BLaER1 treated with 17β-estradiol and CSF1 and Interleukin-3, amounts not matched to agents 10 nM and 100 nM (cell line): ENCODE data around the gene SCT.

Source experiments
- H3K27ac ChIP-seq, 11 experiments: shearing (Covaris generic); formaldehyde crosslinking; 2 replicates each; pipeline ENCODE4 v1.8.1; 2022
- H3K27me3 ChIP-seq, 11 experiments: shearing (Covaris generic); formaldehyde crosslinking; 2 replicates each; pipeline ENCODE4 v1.8.1; 2022
- H3K36me3 ChIP-seq, 11 experiments: shearing (Covaris generic); formaldehyde crosslinking; 2 replicates each; pipeline ENCODE4 v1.8.1; 2022
- H3K4me1 ChIP-seq, 10 experiments: shearing (Covaris generic); formaldehyde crosslinking; 2 replicates each; pipeline ENCODE4 v1.8.1; 2022
- H3K4me2 ChIP-seq, 11 experiments: shearing (Covaris generic); formaldehyde crosslinking; 2 replicates each; pipeline ENCODE4 v1.8.1; 2022
- H3K4me3 ChIP-seq, 10 experiments: shearing (Covaris generic); formaldehyde crosslinking; 2 replicates each; pipeline ENCODE4 v1.8.1; 2022
- H3K9ac ChIP-seq, 11 experiments: shearing (Covaris generic); formaldehyde crosslinking; 2 replicates each; pipeline ENCODE4 v1.8.1; 2022
- H3K9me3 ChIP-seq, 11 experiments: shearing (Covaris generic); formaldehyde crosslinking; replicated peaks in 1 of 11; 2 replicates each; pipeline ENCODE4 v1.8.1; 2022
- H4K20me1 ChIP-seq, 11 experiments: shearing (Covaris generic); formaldehyde crosslinking; 2 replicates each; pipeline ENCODE4 v1.8.1; 2022
- Cebpa-rat ChIP-seq, 11 experiments: shearing (Covaris generic); IDR thresholded peaks; 2 replicates each; pipeline ENCODE4 v1.8.1; 2022

SCT gene, protein sequence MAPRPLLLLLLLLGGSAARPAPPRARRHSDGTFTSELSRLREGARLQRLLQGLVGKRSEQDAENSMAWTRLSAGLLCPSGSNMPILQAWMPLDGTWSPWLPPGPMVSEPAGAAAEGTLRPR

DNA sequence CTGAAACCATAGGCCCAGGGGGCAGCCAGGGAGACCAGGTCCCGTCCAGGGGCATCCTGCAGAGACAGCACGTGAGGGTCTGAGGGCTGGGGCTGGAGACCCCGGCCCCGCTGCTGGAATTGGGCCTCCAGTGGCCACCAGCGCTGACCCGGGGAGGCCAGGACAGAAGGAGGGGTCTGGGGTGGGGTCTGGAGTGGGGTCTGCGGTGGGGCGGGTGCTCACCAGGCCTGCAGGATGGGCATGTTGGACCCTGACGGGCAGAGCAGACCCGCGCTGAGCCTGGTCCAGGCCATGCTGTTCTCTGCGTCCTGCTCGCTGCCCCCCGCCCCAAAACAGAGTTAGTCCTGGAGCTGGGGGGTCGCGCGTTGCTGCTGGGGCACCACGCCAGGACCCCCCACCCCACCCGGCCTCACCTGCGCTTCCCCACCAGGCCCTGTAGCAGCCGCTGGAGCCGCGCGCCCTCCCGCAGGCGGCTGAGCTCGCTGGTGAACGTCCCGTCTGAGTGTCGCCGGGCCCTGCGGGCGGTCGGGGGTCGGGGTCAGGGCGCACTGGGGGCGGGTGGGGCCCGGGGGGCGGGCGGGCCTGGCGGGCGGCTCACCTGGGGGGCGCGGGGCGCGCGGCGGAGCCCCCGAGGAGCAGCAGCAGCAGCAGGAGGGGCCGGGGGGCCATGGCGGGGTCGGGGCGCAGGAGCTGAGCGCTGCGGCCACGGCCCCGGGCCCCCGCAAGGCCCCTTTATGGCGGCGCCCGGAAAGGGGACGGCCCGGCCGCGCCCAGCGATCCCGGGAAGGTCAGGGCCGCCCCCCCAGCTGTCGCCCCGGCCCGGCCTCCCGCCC lies at the start of gene SCT:
Gene SCT, minus strand, starts transcription at position 707 of the 833 bp plus-strand sequence. Its CDS starts 38 bp downstream, at position 669.
- no peak for TF ChIP-seq Cebpa-rat (IDR thresholded peaks at IDR 0.05)
- peaks cover 24 to 78% (median 47%) of the 10 kb centered on the region in 11 experiments; a peak in 21 of 22 replicates for H4K20me1 ChIP-seq
- peak within 1 kb of the TSS; percentile 86 to 98 (median 96) for H3K4me2 ChIP-seq

DNA sequence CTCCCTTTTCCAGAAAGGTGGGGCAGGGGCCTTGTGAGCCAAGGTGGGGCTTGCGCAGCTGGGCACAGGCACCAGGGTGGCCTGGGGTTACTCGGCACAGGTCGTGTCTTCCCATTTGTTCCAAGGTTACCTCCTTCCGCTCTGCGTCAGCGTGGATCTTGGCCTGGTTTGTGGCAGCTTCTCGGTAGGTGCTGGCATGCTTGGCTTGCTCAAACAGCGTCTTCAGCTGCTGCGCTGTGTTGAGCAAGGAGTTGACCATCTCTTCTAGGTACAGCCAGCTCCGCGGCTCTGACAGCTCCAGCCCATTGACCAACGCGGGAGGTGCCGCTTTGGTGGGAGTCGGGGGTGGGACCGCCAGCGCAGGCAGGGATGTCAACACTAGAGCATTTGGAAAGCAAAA lies 47.4 kb upstream of the SCT start:
- Histone ChIP-seq H3K27me3 (no peaks in the 10 kb centered on the region), H3K9me3 (no peaks in the 10 kb centered on the region), H3K4me1 (no peaks in the 10 kb centered on the region), H3K4me2 (no peak overlapping the region), H3K9ac (no peak overlapping the region), H3K27ac (no peak overlapping the region), H3K4me3 (no peak overlapping the region), H3K36me3 (peaks cover 76 to 89% (median 85%) of the 10 kb centered on the region in 11 experiments), H4K20me1 (peaks cover 0 to 47% (median 14%) of the 10 kb centered on the region in 11 experiments; a peak in 11 of 22 replicates)
- no peak for TF ChIP-seq Cebpa-rat (IDR thresholded peaks at IDR 0.05)

More for the DNA sequence above, at the start of gene SCT:
- H3K9ac ChIP-seq, result peak within 1 kb of the TSS in 6 of 11 experiments; percentile 24 to 70 (median 52); a peak in 5 of 22 replicates
- H3K4me3 ChIP-seq, result peak within 1 kb of the TSS; percentile 3 to 62 (median 48); a peak in 14 of 20 replicates
- peaks cover 23 to 45% (median 43%) of the 10 kb centered on the region in 10 experiments for H3K4me1 ChIP-seq
- peaks cover 0 to 8% (median 4%) of the 10 kb centered on the region in 11 experiments; a peak in 5 of 22 replicates for H3K9me3 ChIP-seq
- peak within 1 kb of the TSS in 5 of 11 experiments; percentile 48 to 70 (median 55); a peak in 6 of 22 replicates for H3K27ac ChIP-seq
- H3K27me3 ChIP-seq, result peaks cover 33 to 62% (median 51%) of the 10 kb centered on the region in 11 experiments
- peaks cover 0 to 9% (median 0%) of the 10 kb centered on the region in 11 experiments; a peak in 4 of 22 replicates for H3K36me3 ChIP-seq

DNA sequence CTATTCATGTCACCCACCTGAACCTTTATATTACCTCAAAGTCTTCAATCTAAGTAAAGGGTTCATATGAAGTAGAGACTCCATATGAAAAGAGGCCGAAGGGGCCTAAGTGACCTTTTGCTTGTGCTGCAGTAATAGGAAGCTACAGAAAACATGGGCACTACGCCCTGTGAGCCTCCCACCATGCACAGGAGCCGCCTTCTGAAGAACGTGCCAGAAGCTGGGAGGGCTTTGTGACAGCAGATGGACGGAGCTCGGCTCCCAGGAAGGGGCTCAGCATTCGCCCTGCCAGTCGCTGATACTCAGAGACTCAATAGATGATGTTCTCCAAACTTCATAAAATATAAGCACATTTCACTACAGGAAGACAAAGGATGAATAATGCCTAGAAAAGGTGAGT lies 46.9 kb upstream of the SCT start:
- Histone ChIP-seq H3K9ac (no peak overlapping the region), H3K9me3 (no peaks in the 10 kb centered on the region), H3K4me3 (no peak overlapping the region), H3K27me3 (no peaks in the 10 kb centered on the region), H3K4me1 (no peaks in the 10 kb centered on the region), H3K36me3 (peaks cover 74 to 89% (median 85%) of the 10 kb centered on the region in 11 experiments), H3K4me2 (no peak overlapping the region), H4K20me1 (peaks cover 0 to 42% (median 13%) of the 10 kb centered on the region in 11 experiments; a peak in 11 of 22 replicates), H3K27ac (no peak overlapping the region)
- no peak for TF ChIP-seq Cebpa-rat (IDR thresholded peaks at IDR 0.05)

DNA sequence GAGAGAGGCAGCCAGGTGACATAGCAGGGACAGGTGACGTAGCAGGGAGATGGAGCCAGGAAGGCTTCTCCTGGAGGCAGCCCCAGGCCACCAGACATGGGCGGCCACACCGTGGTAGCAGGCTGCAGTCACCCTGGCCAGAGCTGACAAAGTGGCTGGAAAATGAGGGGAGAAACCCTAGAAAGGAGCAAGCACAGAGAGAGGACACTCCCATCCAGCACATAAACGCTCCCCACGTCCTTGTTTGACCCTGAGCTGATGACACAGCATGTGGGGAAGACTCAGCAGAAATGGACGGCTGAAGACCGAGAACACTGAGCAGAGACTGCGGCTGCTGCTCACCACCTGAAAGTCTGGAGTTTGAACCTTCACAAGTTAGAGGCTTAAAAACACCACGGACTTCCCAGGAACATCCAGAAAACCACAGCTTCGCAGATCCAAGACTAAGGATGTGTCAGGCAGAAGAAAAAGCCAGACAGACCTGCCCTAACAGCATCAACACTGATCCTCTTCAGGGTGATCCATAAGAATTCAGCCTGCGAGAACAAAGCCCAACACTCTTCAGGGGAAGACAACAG lies 38.8 kb upstream of the SCT start:
- Histone ChIP-seq H3K4me3 (no peak overlapping the region), H3K27me3 (no peaks in the 10 kb centered on the region), H3K4me1 (peaks cover 7 to 19% (median 11%) of the 10 kb centered on the region in 10 experiments), H3K4me2 (peak overlapping the region in 1 of 11 experiments; percentile 21; a peak in 1 of 22 replicates), H3K9me3 (no peaks in the 10 kb centered on the region), H3K27ac (0 out of 22 replicates have a peak overlapping the region, but pooled peaks of 1 of the 11 experiments have one; percentile 28), H3K9ac (peak overlapping the region in 2 of 11 experiments; percentile 1 to 9; a peak in 2 of 22 replicates), H4K20me1 (peaks cover 41 to 80% (median 67%) of the 10 kb centered on the region in 11 experiments; a peak in 21 of 22 replicates), H3K36me3 (peaks cover 76 to 93% (median 86%) of the 10 kb centered on the region in 11 experiments)
- no peak for TF ChIP-seq Cebpa-rat (IDR thresholded peaks at IDR 0.05)

DNA sequence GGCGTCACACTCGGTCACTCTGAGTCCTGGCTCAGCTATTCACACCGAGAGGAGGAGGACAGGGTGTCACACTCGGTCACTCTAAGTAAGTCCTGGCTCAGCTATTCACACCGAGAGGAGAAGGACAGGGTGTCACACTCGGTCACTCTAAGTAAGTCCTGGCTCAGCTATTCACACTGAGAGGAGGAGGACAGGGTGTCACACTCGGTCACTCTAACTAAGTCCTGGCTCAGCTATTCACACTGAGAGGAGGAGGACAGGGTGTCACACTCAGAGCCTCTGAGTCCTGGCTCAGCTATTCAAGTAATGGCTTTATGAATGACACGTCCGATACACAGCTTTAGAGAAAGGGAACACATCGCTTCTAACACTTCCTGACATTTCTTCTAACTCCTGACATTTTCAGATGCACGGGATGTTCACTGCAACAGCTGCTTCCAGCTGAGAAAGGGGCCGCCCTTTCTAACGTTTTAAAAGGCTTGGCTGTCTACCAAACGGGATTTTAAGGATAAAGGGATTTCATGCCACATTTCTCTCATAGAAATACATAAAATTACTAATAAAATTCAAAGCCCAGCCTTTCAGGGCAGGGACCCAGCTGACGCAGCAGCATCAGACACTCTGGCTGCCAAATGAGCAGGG lies 38.2 kb upstream of the SCT start:
- Histone ChIP-seq H4K20me1 (peaks cover 47 to 86% (median 73%) of the 10 kb centered on the region in 11 experiments; a peak in 21 of 22 replicates), H3K27ac (0 out of 22 replicates have a peak overlapping the region, but pooled peaks of 1 of the 11 experiments have one; percentile 28), H3K4me1 (peaks cover 13 to 25% (median 17%) of the 10 kb centered on the region in 10 experiments), H3K27me3 (no peaks in the 10 kb centered on the region; a peak in 1 of 22 replicates), H3K4me3 (no peak overlapping the region), H3K9ac (no peak overlapping the region; a peak in 1 of 22 replicates), H3K4me2 (peak overlapping the region in 1 of 11 experiments; percentile 21; a peak in 1 of 22 replicates), H3K36me3 (peaks cover 73 to 94% (median 87%) of the 10 kb centered on the region in 11 experiments), H3K9me3 (no peaks in the 10 kb centered on the region)
- TF ChIP-seq Cebpa-rat (IDR thresholded peaks at IDR 0.05), result no peak

DNA sequence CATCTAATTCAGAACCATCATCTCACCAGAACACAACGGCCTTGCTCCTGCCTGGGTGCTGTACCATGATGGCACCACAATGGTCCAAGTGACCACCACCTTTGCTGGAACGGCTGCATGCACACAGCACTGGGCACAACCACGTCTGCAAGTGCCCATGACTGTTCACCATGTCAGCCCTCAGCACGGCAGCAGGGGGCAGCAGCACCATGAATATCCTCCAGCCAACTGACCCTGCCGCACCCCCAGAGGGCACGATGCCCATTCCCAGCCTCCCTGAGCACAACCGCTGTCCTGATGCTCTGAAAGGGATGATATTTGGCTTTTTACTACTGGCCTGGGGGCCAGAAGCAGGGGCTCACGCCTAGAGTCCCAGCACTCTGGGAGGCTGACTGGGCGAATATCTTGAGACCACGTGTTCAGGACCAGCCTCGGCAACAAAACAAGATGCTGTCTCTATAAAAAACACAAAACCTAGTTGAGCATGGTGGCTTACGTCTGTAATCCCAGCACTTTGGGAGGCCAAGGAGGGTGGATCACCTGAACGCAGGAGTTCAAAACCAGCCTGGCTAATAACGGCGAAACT lies 35.8 kb upstream of the SCT start:
- no peak for TF ChIP-seq Cebpa-rat (IDR thresholded peaks at IDR 0.05)
- H3K9me3 ChIP-seq, result no peaks in the 10 kb centered on the region
- no peak overlapping the region for H3K4me2 ChIP-seq
- H3K27me3 ChIP-seq, result no peaks in the 10 kb centered on the region; a peak in 1 of 22 replicates
- peaks cover 75 to 94% (median 87%) of the 10 kb centered on the region in 11 experiments for H3K36me3 ChIP-seq
- H3K4me3 ChIP-seq, result no peak overlapping the region
- H3K27ac ChIP-seq, result no peak overlapping the region
- H4K20me1 ChIP-seq, result peaks cover 58 to 91% (median 87%) of the 10 kb centered on the region in 11 experiments; a peak in 21 of 22 replicates
- H3K9ac ChIP-seq, result no peak overlapping the region
- H3K4me1 ChIP-seq, result peaks cover 20 to 32% (median 25%) of the 10 kb centered on the region in 10 experiments

DNA sequence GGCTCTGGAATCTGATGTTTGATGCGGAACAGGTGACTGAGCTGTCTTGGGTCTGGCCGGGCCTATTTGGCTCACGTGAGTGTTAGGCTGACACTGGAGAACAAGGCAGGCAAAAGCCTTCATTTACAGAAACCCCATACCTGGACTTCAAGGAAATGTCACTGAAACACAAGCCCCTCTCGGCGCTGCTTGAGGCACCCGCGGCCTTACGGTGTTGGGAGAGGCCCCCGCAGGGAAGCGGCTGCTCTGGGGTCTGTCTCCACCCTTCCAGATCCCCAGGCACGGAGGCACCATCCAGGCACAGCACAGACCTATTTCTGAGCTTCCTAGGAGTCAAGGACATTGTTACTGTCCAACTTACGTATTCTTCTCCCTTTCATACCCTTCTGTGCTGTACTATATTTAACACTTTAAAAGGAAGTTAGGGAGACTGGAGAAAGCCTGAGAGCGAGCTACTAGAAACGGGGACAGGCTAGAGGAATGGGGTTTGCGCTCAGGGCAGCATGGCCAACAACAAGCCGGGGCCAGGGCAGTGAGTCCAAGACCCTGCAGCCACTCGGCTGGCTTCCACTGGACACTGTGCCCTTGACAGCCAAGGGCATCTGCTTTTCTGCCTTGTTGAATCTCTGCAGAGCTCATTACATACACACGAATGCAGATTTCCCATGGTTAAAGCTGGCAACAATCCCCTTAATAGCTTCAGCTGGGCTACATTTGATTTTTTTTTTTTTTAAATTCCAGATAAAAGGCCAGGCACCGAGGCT lies 33.9 kb upstream of the SCT start:
- Histone ChIP-seq H3K27ac (no peak overlapping the region), H3K36me3 (peaks cover 79 to 96% (median 89%) of the 10 kb centered on the region in 11 experiments), H3K27me3 (no peaks in the 10 kb centered on the region; a peak in 1 of 22 replicates), H3K9me3 (no peaks in the 10 kb centered on the region), H3K4me3 (no peak overlapping the region), H4K20me1 (peaks cover 58 to 94% (median 90%) of the 10 kb centered on the region in 11 experiments; a peak in 21 of 22 replicates), H3K9ac (peak overlapping the region in 6 of 11 experiments; percentile 7 to 39 (median 30); a peak in 8 of 22 replicates), H3K4me1 (peaks cover 16 to 26% (median 25%) of the 10 kb centered on the region in 10 experiments), H3K4me2 (peak overlapping the region; percentile 35 to 89 (median 66))
- TF ChIP-seq Cebpa-rat (IDR thresholded peaks at IDR 0.05), result no peak
